Lung (tissue), 12 donors: ENCODE measurements around the gene IL2RG. TPM values are rescaled to one million over a fixed set of nuclear protein-coding genes. Genes with fewer than 3 reads are reported as not detected.

Source experiments
- ATAC-seq: fragments of 200-7000 bp; cut with Tn5 transposase; one replicate; pipeline ENCODE4 v1.9.1; 2020; ENCODE audit warnings: moderate number of reproducible peaks; ENCODE audit not compliant: insufficient read depth, low FRiP score
- DNase-seq, 3 donors: peaks; one replicate each; pipeline ENCODE4 v3.0.0-alpha.2; 2013 to 2017
- H3K27ac ChIP-seq, 2 donors: one replicate each; pipeline ENCODE4 v1.5.1; 2013; ENCODE audit warnings: mild to moderate bottlenecking in 2 of 2, moderate library complexity in 2 of 2, control low read depth in 1 of 2, inconsistent platforms in 1 of 2, low read depth in 1 of 2, low read length in 1 of 2
- H3K27me3 ChIP-seq, 3 donors: one replicate each; pipeline ENCODE4 v1.5.1; 2013; ENCODE audit warnings: low read length in 2 of 3; ENCODE audit not compliant: control insufficient read depth in 3 of 3, insufficient read depth in 3 of 3
- H3K36me3 ChIP-seq, 4 donors: one replicate each; pipeline ENCODE4 v1.5.1; 2013; ENCODE audit warnings: low read length in 4 of 4, mild to moderate bottlenecking in 1 of 4, moderate library complexity in 1 of 4; ENCODE audit not compliant: control insufficient read depth in 4 of 4, insufficient read depth in 4 of 4
- H3K4me1 ChIP-seq, 5 donors: one replicate each; pipeline ENCODE4 v1.5.1; 2013; ENCODE audit warnings: low read length in 5 of 5, mild to moderate bottlenecking in 2 of 5, moderate library complexity in 1 of 5; ENCODE audit not compliant: control insufficient read depth in 5 of 5, insufficient read depth in 5 of 5
- H3K4me3 ChIP-seq: one replicate; pipeline ENCODE4 v1.5.1; 2013; ENCODE audit warnings: mild to moderate bottlenecking, control low read depth, moderate library complexity
- H3K9ac ChIP-seq, 2 donors: one replicate each; pipeline ENCODE4 v1.5.1; 2013; ENCODE audit warnings: low read length in 2 of 2, control low read depth in 1 of 2; ENCODE audit not compliant: insufficient read depth in 1 of 2
- H3K9me3 ChIP-seq, 4 donors: one replicate each; pipeline ENCODE4 v1.5.1; 2013; ENCODE audit warnings: low read length in 3 of 4, mild to moderate bottlenecking in 1 of 4, moderate library complexity in 1 of 4; ENCODE audit not compliant: control insufficient read depth in 4 of 4, insufficient read depth in 3 of 4
- WGBS, 2 donors: extraction: QIAGEN DNeasy Blood & Tissue Kit; methylation state at CpG; one replicate each; pipeline ENCODE4 v1.1.7; 2013; 5-methylcytosine and 5-hydroxymethylcytosine counted together
- polyA plus RNA-seq, 2 donors: library from polyadenylated mRNA; stranded (reverse); fragments of 200-250 nt; gene quantifications; one replicate each; pipeline ENCODE4 v1.2.1, GENCODE V29; 2013
- total RNA-seq, 2 donors: library from RNA; depleted of rRNA in 1 of 2; stranded (reverse); fragments of >200 nt in 1 of 2; gene quantifications; one replicate each; pipeline ENCODE4 v1.2.1, GENCODE V29; 2014 to 2021
- TF ChIP-seq, protein P1 (sequence below): IDR thresholded peaks from 2 replicates; pipeline ENCODE4 v1.5.1; 2012; ENCODE audit warnings: mild to moderate bottlenecking; ENCODE audit errors: control extremely low read depth, extremely low read depth
- donor health status: control.
- donor health status: control.
- donor health status: Bipolar disorder and iron deficiency.
- donor health status: healthy.
- donor health status: DM: yes; HTN: yes; CAD: no.

IL2RG gene
- total and polyA plus RNA-seq, 4 donors: 13.5 to 136 (median 19.9) TPM

DNA sequence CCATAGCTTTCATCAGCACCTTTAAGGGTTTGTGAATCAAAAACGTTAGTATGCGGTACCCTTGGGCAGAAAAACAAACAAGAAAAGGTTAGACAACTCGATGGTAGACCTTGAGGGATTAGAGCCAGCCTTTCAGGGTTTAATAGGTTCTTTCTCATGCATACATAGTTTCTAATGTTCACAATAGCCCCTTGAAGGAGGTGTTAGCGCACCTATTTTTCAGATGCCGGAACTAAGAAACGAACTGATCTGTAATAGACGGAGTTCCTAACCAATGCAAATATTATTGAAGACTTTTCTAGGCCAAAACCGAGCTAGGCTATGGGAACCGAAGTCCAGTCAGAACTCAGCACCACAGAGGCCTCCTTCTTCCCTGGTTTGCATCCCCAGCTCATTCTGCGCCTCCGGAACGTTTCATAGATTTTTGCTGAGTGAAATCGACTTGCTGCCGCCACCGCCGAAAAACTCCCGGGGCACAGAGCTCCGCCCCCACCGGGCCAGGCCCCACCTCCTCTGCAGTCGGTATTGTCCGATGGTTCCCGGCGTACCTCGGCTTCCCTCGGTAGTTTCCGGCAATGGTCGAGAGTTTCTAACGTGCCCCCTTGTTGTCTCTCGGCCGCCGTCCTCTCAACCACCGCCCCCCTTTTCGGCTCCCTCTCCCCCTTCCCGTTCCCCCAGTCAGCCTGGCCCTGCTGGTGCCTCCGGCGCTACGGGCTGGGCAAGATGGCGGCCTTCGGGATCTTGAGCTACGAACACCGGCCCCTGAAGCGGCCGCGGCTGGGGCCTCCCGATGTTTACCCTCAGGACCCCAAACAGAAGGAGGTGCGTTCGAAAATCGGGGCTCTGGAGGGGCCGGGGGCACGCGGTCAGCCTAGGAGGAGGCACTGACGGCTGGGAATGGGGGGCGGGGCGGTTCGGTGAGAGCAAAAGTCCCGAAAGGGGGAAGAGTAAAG lies 6.9 kb upstream of the IL2RG start, which contains the start of gene MED12:
TSS of gene MED12 (plus strand) at position 565 of the 953 bp plus-strand sequence. CDS start at position 724, 159 bp downstream.
- TF ChIP-seq, protein P1, sequence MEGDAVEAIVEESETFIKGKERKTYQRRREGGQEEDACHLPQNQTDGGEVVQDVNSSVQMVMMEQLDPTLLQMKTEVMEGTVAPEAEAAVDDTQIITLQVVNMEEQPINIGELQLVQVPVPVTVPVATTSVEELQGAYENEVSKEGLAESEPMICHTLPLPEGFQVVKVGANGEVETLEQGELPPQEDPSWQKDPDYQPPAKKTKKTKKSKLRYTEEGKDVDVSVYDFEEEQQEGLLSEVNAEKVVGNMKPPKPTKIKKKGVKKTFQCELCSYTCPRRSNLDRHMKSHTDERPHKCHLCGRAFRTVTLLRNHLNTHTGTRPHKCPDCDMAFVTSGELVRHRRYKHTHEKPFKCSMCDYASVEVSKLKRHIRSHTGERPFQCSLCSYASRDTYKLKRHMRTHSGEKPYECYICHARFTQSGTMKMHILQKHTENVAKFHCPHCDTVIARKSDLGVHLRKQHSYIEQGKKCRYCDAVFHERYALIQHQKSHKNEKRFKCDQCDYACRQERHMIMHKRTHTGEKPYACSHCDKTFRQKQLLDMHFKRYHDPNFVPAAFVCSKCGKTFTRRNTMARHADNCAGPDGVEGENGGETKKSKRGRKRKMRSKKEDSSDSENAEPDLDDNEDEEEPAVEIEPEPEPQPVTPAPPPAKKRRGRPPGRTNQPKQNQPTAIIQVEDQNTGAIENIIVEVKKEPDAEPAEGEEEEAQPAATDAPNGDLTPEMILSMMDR: no peak
- Histone ChIP-seq H3K27me3 (no peaks in the 10 kb centered on the region), H3K9ac (peak within 1 kb of the TSS; percentile 56 to 83), H3K4me1 (peaks cover 0 to 7% (median 3%) of the 10 kb centered on the region in 5 donors), H3K9me3 (peaks cover 0 to 2% (median 0%) of the 10 kb centered on the region in 4 donors), H3K4me3 (peak within 1 kb of the TSS; percentile 57), H3K27ac (peak within 1 kb of the TSS; percentile 44 to 51), H3K36me3 (peaks cover 11 to 27% (median 19%) of the 10 kb centered on the region in 4 donors)
- 3 to 28% methylated on average over 32 to 56 of the region's 56 CpGs for WGBS, 2 donors
- ATAC-seq (peak; percentile 94), DNase-seq (peak; percentile 91 to 95 (median 91))

DNA sequence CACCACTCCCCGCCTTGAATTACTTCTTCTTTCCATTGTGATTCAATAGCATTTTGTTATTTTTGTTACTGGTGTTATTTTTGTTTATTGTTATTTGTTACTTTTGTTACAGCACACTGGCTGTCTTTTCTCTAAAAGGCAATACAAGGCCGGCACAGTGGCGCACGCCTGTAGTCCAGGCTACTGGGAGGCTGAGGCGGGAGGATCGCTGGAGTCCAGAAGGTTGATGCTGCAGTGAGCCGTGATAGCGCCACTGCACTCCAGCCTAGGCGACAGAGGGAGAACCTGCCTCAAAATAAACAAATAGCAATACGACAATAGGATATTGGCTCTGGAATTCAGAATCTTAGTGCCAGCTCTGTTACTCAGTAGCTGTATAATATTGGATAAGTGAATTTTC lies 6.0 kb upstream of the IL2RG start:
- Histone ChIP-seq H3K27ac (no peak overlapping the region), H3K4me1 (peaks cover 0 to 7% (median 3%) of the 10 kb centered on the region in 5 donors), H3K4me3 (no peak overlapping the region), H3K9me3 (peaks cover 0 to 2% (median 0%) of the 10 kb centered on the region in 4 donors), H3K36me3 (peaks cover 6 to 21% (median 11%) of the 10 kb centered on the region in 4 donors), H3K27me3 (no peaks in the 10 kb centered on the region), H3K9ac (no peak overlapping the region)
- ATAC-seq (no peak), DNase-seq (no peak)
- TF ChIP-seq, protein P1: no peak
- WGBS, 2 donors: 74 to 90% methylated on average over 10 of the region's 10 CpGs

GRCh38 chrX:71111921-71112431 lies 599 bp upstream of the IL2RG start:
- H3K4me1 ChIP-seq: peaks cover 0 to 5% (median 0%) of the 10 kb centered on the region in 5 donors
- H3K9ac ChIP-seq: no peak overlapping the region
- H3K27ac ChIP-seq: peak overlapping the region in 1 of 2 donors; percentile 46
- no peak overlapping the region for H3K4me3 ChIP-seq
- TF ChIP-seq, protein P1: no peak
- 39 to 45% methylated on average over 5 of the region's 5 CpGs for WGBS, 2 donors
- ATAC-seq: no peak
- no peak for DNase-seq
- no peaks in the 10 kb centered on the region for H3K36me3 ChIP-seq
- peaks cover 0 to 2% (median 0%) of the 10 kb centered on the region in 3 donors for H3K27me3 ChIP-seq
- H3K9me3 ChIP-seq: peaks cover 0 to 2% (median 0%) of the 10 kb centered on the region in 4 donors
